Neural progenitor cell (in vitro differentiated cells): Measurements from ENCODE around the gene HHLA2.

ENCODE experiments used
- CTCF ChIP-seq: fragments of 200-600 bp; sonication (generic); IDR thresholded peaks from 2 replicates; pipeline ENCODE4 v1.5.1; 2017; ENCODE audit warnings: antibody characterized with exemption, mild to moderate bottlenecking
- EZH2 ChIP-seq: fragments of 200-600 bp; sonication (generic); IDR thresholded peaks from 2 replicates; pipeline ENCODE4 v1.6.1; 2017; ENCODE audit warnings: antibody characterized with exemption, mild to moderate bottlenecking, moderate library complexity
- EZH2phosphoT487 ChIP-seq: fragments of 200-600 bp; sonication (generic); IDR thresholded peaks from 2 replicates; pipeline ENCODE4 v1.6.1; 2017; ENCODE audit warnings: antibody characterized with exemption

DNA sequence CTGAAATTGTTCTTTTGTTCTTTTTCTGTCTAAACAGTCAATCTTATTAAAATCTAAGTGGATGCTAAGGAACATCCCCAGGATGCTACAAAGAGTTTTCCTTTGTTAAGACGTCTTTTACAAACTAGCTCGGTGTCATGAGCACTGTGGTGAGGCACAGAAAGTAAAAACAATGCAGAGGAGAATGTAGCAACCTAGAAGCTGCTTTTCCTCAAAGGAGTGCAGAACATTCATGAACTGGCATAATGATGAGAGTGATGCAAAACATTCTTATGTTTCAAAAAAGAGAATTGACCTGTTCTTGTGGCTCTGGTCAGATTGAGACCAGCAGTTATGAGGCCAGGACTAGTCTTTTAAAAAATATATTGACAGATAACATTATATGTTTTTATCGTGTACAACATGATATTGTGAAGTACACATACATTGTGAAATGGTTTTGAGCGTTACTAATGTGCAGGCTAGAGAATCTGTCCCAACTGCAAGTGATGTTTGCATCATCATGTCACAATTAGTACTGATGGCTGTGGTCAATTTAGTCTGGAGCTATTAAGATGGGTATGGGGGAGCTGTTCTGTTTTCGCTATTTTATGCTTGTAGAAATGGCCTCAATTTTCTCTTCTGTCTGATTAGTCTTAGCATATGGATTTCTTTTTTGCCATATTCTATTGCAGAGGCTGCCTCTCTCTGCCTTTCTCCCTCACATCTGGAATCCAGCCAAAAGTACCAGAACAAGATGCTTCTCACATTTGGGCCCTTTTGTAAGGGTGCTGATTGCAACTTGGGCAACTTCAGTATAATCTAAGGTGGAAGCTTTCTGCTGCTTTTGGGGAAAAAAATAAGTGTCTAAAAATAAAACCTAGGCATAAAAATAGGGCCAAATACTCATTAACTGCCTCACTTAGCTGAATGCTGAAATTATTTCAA is 50.2 kb downstream of the HHLA2 start:
- TF ChIP-seq EZH2 (no peak), CTCF (no peak), EZH2phosphoT487 (no peak)
